ENCODE data around the gene COQ2.
"Not testable (repeated sequence)": the region's sequence is repeated elsewhere in the genome, so short reads cannot be mapped to it uniquely, and the experiment has no call there.

COQ2 gene

DNA sequence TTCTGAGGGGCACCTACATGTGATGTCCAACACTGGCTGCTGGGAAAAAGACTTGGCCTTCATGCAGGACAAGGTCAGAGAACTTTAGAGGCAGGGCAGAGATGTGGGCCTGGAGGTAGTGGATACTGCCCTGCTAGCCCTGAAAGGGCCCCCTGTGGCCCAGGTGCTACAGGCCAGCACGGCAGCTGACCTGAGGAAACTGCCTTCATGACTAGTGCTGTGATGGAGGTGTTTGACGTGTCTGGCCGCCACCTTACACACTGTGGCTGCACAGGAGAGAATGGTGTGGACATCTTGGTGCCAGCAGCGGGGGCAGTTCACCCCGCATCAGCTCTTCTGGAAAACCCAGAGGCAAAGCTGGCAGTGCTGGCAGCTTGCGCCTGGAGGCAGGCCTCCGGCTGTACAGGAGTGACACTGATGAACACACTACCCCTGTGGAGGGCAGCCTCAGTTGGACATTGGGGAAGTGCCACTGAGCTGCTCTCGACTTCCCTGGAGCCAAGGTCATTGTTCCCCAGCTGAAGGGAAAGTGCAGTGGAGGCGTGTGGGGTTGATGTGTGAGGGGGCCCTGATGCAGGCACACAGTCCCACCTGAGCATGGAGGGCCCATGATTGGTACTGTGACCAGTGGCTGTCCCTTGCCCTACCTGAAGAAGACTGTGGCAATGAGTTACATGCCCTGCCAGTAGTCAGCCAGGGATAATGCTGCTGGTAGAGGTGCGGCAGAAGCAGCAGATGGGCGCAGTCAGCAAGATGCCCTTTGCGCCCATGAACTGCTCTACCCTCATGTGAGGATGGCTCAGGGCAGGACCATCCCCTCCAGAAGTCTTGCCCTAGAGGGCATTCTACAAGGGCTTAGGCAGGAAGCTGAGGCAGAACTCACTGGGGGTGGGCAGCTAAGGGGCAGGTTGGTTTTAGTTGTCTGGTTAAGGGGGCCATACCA is 36.9 kb downstream of the COQ2 start:
- DNase-seq = no peak

- no peak for DNase-seq
Measured at GRCh38 chr4:83241132-83241531, 43.5 kb downstream of the COQ2 start.

GRCh38 chr4:83240379-83240875 is 44.2 kb downstream of the COQ2 start:
- DNase-seq = no peak

DNA sequence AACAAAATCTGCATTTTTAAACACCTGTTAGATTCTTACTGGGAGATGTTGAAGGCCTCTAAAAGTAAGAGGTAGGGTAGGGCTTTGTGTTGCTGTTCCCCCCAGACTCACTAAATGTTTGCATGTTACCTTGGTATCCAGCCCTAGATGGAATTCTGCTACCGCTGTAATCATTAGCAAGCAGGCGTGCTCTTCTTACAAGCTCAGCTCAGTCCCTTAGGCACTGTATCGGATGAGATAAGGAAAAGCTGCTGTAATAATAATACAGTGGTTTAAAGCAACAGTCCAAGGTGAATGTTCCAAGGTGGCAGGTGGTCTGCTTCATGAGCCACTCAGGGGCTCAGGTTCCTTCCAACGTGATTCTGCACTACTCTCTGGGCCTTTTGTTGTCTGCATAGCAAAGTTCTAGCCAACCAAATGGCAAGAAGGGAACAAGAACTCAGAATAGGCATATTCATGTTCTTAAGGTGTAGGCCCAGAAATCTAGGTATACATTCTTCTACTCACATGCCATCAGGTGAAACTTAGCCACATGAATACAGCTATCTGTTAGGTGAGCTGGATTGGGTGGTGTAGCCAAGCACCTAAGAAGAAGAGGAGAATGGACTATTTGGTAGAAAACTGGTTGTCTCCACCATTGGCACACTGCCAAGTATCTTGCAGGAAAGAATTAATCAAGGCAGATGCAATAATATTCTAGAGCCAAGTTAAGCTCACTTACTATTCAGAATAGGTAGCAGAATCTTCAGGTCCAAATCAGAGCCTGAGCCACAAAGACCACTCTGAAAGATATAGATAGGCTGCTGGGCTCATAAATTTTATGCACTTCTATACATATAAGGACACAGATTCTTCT is 46.0 kb downstream of the COQ2 start:
- DNase-seq = no peak

DNA sequence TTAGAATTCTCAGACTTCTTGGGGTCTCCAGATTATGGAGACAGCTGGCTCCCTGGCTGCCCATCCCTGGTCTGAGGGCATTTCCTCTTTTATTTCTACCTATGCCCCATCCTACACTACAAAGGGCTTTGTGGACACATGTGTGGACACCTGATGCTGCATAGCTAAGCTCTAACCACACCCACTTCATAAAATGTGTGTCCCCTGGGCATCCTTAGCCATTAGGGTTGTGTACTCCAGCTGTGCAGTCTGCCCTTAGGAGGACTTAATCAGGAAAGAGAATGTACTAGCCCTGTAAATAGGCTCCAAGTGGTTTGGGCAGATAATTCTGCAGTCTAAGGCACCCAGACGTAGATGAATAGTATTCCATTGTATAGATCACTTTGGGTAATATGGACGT is 47.0 kb downstream of the COQ2 start:
- no peak for DNase-seq

DNA sequence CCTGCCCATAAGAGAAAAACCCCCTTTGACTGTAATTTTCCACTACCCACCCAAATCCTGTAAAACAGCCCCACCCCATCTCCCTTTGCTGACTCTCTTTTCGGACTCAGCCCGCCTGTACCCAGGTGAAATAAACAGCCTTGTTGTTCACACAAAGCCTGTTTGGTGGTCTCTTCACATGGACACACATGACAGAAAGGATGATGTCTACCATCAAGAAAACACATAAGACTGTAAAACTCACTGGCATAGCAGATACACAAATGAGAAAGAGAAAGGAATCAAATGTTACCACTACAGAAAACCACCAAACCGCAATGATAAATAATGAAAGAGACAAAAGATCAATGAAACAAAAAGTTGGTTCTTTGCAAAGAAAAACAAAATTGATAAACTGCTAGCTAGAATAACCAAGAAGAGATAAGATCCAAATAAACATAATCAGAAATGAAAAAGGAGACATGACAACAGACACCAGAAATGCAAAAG is 48.9 kb downstream of the COQ2 start:
- DNase-seq = not testable (repeated sequence)

DNA sequence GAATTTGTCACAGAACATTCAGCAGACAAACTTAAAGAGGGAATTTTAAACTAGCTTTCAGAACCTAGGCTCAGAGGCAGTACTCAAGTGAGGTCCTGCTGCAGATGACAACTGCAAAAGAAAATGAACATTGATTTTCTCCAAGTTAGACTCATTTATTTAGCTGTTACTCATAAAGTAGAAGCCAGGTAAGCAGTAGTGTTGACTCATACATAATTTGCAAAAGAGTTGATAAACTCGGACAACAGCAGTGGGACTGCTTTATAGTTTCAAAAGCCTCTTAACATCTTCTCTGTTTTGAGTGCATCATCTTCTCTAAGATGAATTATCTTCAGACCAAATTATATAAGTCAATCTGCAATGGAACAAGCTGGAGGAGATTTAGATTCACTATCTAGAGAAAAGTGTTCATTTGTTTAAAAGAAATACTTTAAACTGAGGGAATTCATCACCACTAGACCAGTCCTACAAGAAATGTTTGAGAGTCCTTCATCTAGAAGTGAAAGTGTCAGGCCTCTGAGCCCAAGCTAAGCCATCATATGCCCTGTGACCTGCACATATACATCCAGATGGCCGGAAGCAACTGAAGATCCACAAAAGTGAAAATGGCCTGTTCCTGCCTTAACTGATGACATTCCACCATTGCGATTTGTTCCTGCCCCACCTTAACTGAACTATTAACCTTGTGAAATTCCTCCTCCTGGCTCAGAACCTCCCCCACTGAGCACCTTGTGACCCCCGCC is 49.5 kb downstream of the COQ2 start:
- DNase-seq = no peak

DNA sequence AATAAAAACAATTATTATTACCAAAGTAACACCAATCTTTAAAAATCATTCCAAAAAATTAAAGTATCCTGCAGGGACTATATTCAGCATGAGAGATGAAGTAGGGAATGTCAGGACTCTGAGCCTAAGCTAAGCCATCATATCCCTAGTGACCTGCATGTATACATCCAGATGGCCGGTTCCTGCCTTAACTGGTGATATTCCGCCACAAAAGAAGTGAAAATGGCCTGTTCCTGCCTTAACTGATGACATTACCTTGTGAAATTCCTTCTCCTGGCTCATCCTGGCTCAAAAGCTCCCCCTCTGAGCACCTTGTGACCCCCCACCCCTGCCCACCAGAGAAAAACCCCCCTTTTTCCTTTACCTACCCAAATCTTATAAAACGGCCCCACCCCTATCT is 50.2 kb downstream of the COQ2 start:
- DNase-seq = not testable (repeated sequence)

DNA sequence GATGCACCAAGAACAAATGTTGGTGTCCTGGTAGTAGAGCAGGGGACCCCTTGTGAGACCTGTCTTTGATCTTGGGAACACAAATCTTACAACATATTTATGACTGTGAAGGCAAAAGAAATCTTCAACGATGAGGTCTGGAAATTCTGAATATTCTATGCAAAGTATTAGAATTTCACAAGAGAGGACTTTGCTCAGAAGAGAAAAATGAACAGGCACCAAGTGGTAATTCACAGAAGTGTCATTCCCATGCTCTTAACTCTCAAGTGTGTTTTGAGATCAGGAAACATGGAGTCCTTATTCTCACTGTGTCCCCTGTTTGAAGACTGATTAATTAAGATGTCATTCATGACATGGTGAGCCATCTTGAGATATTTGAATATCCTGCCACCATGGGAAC is 52.5 kb downstream of the COQ2 start:
- no peak for DNase-seq

- DNase-seq = no peak
Measured at GRCh38 chr4:83231620-83232076, 53.0 kb downstream of the COQ2 start.

DNA sequence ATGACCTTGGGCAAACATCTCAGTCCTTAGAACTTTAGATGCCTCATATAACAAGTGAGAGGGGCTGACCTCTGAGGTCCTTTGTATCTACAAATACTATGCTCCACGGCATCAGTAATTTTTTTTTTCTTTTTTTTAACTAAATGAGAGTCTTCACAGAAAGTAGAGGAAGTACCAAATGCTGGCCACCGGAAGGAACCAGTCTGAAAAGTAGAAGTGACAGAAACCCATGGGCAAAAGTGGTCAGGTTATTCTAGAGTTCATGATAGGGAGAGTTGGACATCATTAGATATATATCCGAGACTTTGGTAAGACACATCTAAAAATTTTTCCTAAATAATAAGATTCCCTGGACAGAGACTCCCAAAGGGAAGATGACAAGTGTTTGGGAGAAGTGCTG is 53.7 kb downstream of the COQ2 start:
- no peak for DNase-seq

DNA sequence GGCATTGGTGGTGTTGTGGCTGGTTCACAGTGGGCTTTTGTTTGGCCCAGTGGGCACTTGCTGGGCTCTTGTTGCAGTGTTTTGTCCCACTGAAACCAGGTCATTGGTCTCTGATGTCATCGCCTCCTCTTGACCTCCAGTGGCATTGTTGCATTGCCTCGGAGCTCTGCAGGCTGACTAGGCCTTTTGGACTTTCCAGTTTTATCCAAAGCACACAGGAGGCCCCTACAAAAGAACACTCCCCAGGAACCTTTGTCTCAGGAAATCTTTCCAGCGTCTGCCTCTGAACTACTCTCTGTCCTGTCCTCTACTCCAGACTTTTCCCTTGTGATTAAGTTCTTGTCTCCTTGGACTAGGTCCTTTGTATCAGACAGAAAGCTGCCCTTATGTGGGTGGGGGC is 54.8 kb downstream of the COQ2 start:
- no peak for DNase-seq

DNA sequence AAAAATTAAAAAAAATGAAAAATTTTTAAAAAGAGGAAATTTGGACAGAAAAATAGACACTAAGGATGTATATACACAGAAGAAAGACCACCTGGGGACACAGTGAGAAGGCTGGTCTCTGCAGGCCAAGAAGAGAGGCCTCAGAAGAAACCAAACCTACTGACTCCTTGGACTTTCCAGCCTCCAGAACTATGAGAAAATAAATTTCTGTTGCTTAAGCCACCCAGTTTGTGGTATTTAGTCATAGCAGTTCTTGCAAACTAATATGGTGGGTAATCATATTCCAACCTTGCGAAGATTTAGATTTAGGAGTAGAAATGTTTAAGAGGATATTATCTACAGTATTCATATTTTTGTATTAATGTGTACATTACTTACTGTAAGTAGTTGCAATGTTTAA is 56.4 kb downstream of the COQ2 start:
- DNase-seq = no peak

- DNase-seq = no peak
Measured at GRCh38 chr4:83224502-83225197, 59.9 kb downstream of the COQ2 start.

DNA sequence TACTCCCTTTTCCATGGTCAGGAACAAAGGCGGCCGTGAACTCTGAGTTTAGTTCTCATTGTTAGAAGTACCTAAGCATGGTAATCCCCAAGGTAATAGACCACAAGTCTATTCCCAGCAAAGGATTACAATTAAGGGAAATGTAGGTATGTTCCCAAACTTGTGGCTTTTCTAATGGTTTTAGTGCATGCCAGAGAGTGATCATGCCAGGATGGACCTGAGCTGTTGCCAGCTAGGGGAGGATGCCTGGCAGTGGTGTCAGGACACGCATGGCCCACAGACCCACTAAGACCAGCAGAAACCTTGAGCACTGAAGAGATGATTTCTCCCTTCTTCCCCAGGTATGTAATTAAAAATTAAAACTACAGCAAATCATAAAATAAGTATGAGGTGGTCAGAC is 60.8 kb downstream of the COQ2 start:
- DNase-seq = no peak

GRCh38 chr4:83221897-83222441 is 62.6 kb downstream of the COQ2 start:
- no peak for DNase-seq

DNA sequence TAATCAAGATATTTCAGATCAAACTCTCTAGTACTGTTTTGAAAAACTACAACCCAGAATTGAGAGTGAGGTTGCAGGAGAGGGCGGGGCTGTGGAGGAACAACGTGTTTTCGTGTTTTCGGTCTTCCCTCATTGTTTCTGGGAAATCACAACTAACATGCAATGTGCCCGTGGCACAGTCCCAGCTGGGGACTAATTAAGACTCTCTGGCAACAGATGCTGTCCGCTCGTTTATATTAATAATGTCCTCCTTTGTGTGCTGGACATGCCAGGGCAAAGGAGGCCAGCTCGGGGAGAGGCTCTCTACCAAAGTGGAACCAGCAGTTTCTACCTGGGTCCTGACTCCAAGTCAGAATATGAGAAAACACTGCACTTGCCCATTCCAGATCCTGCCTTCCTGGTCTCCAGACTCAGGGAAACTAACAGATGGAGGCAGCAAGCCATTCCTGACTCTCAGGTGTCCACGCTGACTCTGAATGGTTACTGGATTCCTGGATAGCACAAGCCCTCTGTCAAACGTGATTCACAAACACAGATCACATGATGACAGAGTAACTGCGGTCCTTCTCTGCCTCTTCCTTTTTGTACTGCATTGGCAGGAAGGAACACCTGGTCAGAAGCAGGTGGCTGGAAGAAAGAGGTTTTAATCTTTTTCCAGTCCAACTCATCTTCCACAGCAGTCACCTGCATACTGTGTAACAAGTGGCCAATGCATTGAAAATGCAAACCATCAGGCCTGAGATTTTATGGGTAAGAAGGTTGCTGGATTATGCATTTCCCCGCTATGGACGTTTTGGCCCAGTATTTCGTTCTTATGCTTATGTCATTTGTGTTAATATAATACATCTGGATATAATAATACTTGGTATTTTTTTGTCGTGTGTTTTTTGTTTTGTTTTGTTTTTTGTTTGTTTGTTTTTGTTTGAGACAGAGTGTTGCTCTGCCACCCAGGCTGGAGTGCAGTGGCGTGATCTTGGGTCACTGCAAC is 65.0 kb downstream of the COQ2 start:
- DNase-seq = peak in 1 of 2 experiments; percentile 2

- DNase-seq = no peak
Measured at GRCh38 chr4:83217721-83218522, 66.7 kb downstream of the COQ2 start.

DNA sequence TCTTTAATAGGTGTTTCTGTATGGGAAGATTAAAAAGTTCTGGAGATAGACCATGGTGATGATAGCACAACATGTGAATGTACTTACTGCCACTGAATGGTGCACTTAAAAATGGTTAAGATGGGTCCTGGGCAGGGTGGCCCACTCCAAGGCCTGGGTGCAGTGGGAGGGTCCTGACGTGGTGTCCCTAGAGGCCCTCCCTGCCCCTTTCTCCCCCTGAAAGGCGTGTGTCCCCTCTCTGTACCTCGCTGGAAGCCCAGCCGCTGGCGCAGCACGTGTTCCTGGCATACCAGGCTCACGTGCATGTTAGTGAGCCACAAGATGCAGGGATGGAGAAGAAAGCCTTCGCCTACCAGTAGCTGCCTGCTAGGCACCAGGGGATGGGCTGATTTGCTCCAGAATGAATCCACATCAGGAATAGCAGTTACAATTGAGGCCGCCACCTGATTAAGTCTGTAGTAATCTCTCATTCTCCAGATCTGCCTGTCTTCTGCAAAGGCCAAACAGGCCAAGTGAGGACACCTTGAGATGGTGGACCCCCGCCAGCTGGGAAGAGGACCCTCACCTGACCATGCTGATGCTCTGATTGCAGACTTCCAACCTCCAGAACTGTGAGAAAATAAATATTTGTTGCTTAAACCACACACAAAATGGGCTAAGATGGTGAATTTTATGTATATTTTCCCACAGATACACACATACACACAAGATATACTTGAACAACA is 67.5 kb downstream of the COQ2 start:
- no peak for DNase-seq
